22Rv1 (cell line): ENCODE data around the gene GPR33.

Experiments used
- H3K27ac ChIP-seq: fragments of 450-650 bp; 2 replicates; pipeline ENCODE4 v1.5.1; 2017
- CTCF ChIP-seq: fragments of 450-650 bp; IDR thresholded peaks from 2 replicates; pipeline ENCODE4 v1.5.1; 2017; ENCODE audit warnings: mild to moderate bottlenecking
- ZFX ChIP-seq: fragments of 450-650 bp; IDR thresholded peaks from 2 replicates; pipeline ENCODE4 v1.6.1; 2017; ENCODE audit warnings: antibody characterized with exemption, borderline replicate concordance

GPR33 gene

GRCh38 chr14:31457665-31458659 lies 29.9 kb downstream of the GPR33 start:
- TF ChIP-seq CTCF (peak; percentile 0; the same call in 1 of the 2 replicates), ZFX (no peak)
- H3K27ac ChIP-seq: peak overlapping the region; percentile 86

- TF ChIP-seq CTCF (peak; percentile 25; the same call in 1 of the 2 replicates), ZFX (no peak)
- H3K27ac ChIP-seq: peak within 1 kb of the TSS; percentile 86
Measured at GRCh38 chr14:31456841-31457664, 30.8 kb downstream of the GPR33 start, which contains the start of gene DTD2. DTD2 (minus strand) TSS chr14:31457506; CDS start chr14:31457393, 113 bp downstream.

GRCh38 chr14:31449971-31450610 lies 37.7 kb downstream of the GPR33 start:
- TF ChIP-seq ZFX (no peak), CTCF (peak; percentile 81)

DNA sequence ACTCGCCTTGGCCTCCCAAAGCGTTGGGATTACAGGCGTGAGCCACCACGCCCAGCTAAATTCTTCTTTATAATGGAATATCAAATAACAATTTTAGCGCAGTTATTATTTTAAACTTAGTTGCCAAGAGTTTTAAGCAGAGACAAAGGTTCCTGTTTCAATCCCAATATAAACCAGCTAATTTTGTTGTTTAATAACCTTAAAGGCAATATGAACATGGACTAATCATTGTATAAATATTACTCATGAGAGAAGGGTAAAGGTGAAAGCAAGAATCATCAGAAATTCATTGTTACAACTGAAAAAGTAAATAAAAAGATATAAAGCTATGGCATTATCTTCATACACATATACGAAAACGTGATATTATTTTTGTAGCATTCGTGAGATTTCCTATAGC lies 38.7 kb downstream of the GPR33 start:
- no peak overlapping the region for H3K27ac ChIP-seq
- TF ChIP-seq ZFX (no peak), CTCF (no peak)

More at GRCh38 chr14:31449971-31450610, 37.7 kb downstream of the GPR33 start:
- H3K27ac ChIP-seq: no peak overlapping the region

GRCh38 chr14:31445703-31446102 lies 42.1 kb downstream of the GPR33 start:
- TF ChIP-seq ZFX (no peak), CTCF (no peak)
- no peak overlapping the region for H3K27ac ChIP-seq

DNA sequence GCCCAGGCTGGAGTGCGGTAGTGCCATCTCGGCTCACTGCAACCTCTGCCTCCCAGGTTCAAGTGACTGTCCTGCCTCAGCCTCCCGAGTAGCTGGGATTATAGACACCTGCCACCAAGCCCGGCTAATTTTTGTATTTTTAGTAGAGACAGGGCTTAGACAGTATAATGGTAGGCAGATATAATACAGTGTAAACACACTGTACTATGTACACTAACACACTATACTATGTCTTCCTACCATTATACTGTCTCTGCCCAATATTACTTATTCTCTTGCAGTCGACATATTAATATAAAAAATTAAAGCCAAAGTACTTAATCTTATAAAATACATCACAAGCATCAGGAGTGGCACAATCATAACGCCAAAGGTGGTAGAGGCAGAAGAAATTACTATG lies 45.6 kb downstream of the GPR33 start:
- H3K27ac ChIP-seq: no peak overlapping the region
- no peak for TF ChIP-seq ZFX
- TF ChIP-seq CTCF: no peak
